SK-N-MC (cell line): ENCODE measurements around the gene KIAA1191.
"Not testable (repeated sequence)": the region's sequence is repeated elsewhere in the genome, so short reads cannot be mapped to it uniquely, and the experiment has no call there.

Experiments used
- DNase-seq: peaks from one replicate; pipeline ENCODE4 v3.0.0-alpha.2; 2011; ENCODE audit warnings: low read depth, low spot score
- H3K27ac ChIP-seq: fragments of 200-600 bp; sonication (generic); 2 replicates; pipeline ENCODE4 v1.5.1; 2016; ENCODE audit warnings: mixed run types
- H3K36me3 ChIP-seq: fragments of 200-600 bp; sonication (generic); 2 replicates; pipeline ENCODE4 v1.6.1; 2017; ENCODE audit warnings: antibody characterized with exemption, low read length, mixed read lengths; ENCODE audit not compliant: insufficient read depth
- H3K4me3 ChIP-seq: fragments of 200-600 bp; sonication (generic); 2 replicates; pipeline ENCODE4 v1.5.1; 2016
- H3K9ac ChIP-seq: fragments of 200-600 bp; sonication (generic); 2 replicates; pipeline ENCODE4 v1.8.0; 2017; ENCODE audit warnings: mixed run types, mixed read lengths; ENCODE audit not compliant: insufficient read length
- H3K9me3 ChIP-seq: fragments of 200-600 bp; sonication (generic); 2 replicates; pipeline ENCODE4 v1.6.1; 2017; ENCODE audit warnings: low read depth, mild to moderate bottlenecking, antibody characterized with exemption, low read length, moderate library complexity, mixed read lengths
- EZH2 ChIP-seq: fragments of 200-600 bp; sonication (generic); IDR thresholded peaks from one replicate; pipeline ENCODE4 v1.6.1; 2017; ENCODE audit warnings: antibody characterized with exemption
- FOXP2 ChIP-seq: optimal IDR thresholded peaks from 2 replicates; pipeline ENCODE3; 2011; ENCODE audit warnings: mild to moderate bottlenecking, moderate library complexity; ENCODE audit not compliant: insufficient read depth; ENCODE audit errors: extremely low read length, control extremely low read depth
- POLR2AphosphoS5 ChIP-seq: IDR thresholded peaks from 2 replicates; pipeline ENCODE4 v1.6.1; 2012; ENCODE audit warnings: mild to moderate bottlenecking, low read depth, low read length, borderline replicate concordance

Gene KIAA1191, protein sequence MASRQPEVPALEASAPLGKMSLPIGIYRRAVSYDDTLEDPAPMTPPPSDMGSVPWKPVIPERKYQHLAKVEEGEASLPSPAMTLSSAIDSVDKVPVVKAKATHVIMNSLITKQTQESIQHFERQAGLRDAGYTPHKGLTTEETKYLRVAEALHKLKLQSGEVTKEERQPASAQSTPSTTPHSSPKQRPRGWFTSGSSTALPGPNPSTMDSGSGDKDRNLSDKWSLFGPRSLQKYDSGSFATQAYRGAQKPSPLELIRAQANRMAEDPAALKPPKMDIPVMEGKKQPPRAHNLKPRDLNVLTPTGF

DNA sequence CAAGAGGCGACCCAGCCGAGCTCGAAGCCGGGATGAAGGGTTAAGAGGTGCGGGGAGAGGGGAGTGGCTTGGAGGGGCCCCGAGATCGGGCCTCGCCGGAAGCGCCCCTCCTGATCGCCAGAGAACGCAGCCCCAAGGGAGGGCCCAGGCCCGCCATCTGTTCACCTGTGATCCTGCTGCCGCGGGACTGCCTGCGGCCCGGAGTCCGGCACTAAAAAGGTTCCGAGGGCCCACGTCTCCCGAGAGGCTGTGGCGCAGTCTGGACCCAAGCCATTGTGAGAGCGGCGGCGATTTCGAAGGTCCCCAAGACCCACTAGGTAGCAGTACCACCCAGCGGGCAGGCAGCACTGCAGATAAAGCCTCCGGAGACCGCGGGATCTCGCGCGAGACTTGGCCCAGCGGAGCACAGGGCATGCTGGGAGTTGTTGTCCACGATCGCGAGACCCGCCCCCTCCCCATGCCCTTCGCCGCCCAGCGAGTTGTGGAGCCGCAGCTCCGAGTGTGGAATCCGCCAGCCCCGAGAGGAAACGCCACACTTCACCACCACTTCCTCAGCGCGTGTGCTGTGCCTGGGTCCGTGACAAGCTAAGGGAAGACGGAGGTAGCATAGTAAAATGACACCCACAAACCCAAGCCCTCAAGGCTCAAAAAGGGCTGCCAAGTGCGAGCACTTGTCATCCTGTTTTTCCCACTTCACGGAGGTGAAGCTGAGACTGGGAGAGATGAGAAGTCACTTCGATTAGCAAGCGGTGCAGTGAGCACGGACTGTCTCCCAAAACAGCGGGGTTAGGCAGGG is at the start of gene KIAA1191:
TSS of gene KIAA1191 (minus strand) at position 328 of the 796 bp plus-strand sequence. CDS start 2,256 bp downstream, outside the sequence.
- Histone ChIP-seq H3K4me3 (peak within 1 kb of the TSS; percentile 92), H3K9ac (peak within 1 kb of the TSS; percentile 90), H3K27ac (no peak within 1 kb of the TSS), H3K36me3 (peaks cover 26% of the 10 kb centered on the region), H3K9me3 (no peaks in the 10 kb centered on the region)
- peak; percentile 96 for TF ChIP-seq FOXP2
- TF ChIP-seq POLR2AphosphoS5: peak; percentile 99
- no peak for TF ChIP-seq EZH2
- peak; percentile 28 for DNase-seq

DNA sequence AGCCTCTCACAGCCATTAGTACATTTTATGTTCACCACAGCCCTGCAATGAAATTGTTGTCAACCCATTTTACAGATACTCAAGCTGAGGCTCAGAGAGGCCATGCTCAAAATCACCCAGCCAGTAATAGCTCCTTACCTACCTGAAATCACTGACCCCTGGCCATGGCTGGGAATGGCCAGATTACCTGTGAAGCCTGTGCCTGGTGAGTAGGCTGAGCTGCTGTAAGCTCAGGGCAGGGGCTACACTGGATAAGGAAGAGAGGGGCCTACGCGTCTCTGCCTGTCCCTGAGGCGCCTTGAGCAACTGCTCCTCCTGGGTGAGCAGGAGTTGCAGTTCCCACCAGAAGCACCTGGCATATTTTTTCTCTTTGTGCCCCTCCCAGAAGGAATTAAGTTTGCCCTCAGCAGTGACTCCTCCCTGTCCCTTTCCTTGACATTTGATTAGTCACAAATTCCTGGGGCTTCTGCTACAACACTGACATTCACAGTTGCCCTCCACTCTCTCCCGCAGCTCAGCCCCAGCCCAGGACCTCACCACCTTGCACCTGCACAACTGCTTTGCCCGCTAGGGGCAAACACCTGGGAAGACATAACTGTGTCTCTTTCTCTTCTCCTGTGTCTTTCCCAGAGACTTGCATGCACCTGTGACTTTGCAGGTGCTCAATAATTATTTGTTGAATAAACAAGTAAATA is 49.1 kb upstream of the KIAA1191 start:
- Histone ChIP-seq H3K36me3 (no peaks in the 10 kb centered on the region), H3K9ac (no peak overlapping the region), H3K9me3 (no peaks in the 10 kb centered on the region), H3K4me3 (no peak overlapping the region), H3K27ac (no peak overlapping the region)
- DNase-seq: no peak
- TF ChIP-seq EZH2 (no peak), FOXP2 (no peak), POLR2AphosphoS5 (no peak)

DNA sequence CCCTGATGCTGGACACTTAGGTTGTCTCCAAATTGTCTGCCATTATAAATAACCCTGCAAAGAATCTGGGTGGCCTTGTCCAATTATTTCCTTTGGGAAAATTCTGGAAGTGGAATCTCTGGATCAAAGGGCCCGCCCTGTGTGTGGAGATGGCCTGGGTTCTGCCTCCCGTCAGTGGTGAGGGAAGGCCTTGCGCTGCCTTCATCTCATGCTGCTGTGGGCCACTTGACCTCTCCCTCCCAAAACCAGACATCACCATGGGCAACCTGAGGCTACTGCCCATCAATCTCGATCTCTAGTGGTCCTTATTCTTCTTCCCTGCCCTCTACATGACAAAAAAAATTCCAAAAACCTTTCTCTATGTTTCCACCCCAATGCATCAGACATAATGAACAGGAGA is 48.2 kb upstream of the KIAA1191 start:
- TF ChIP-seq POLR2AphosphoS5: no peak
- TF ChIP-seq FOXP2: no peak
- no peak for TF ChIP-seq EZH2
- no peaks in the 10 kb centered on the region for H3K36me3 ChIP-seq
- no peak overlapping the region for H3K9ac ChIP-seq
- no peak overlapping the region for H3K27ac ChIP-seq
- no peak for DNase-seq
- H3K4me3 ChIP-seq: no peak overlapping the region
- no peaks in the 10 kb centered on the region for H3K9me3 ChIP-seq

DNA sequence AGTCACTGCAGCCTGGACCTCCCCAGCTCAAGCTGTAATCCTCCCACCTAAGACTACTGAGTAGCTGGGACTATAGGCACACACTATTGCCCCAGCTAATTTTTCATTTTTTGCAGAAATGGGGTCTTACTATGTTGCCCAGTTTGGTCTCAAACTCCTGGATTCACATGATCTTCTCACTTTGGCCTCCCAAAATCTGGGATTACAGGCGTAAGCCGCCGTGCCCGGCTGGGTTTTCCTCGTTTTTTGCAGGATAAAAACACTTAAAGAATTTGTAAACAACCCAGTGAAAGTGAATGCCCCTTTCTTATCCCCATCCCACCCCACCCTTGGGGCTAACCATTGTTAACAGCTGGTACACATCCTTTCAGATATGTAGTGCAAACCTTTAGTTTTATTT is 47.0 kb upstream of the KIAA1191 start:
- no peaks in the 10 kb centered on the region for H3K36me3 ChIP-seq
- TF ChIP-seq FOXP2 (no peak), EZH2 (no peak), POLR2AphosphoS5 (no peak)
- H3K9ac ChIP-seq: no peak overlapping the region
- no peak for DNase-seq
- no peak overlapping the region for H3K27ac ChIP-seq
- H3K9me3 ChIP-seq: no peaks in the 10 kb centered on the region
- H3K4me3 ChIP-seq: no peak overlapping the region

DNA sequence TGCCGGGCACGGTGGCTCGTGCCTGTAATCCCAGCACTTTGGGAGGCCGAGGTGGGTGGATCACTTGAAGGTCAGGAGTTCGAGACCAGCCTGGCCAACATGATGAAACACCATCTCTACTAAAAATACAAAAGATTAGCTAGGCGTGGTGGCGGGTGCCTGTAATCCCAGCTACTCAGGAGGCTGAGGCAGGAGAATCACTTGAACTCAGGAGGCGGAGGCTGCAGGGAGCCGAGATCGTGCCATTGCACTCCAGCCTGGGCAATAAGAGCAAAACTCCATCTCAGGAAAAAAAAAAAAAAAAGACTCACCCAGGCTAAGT is 46.6 kb upstream of the KIAA1191 start:
- H3K36me3 ChIP-seq, H3K9ac ChIP-seq, H3K4me3 ChIP-seq, H3K27ac ChIP-seq, H3K9me3 ChIP-seq, DNase-seq: not testable (repeated sequence)

DNA sequence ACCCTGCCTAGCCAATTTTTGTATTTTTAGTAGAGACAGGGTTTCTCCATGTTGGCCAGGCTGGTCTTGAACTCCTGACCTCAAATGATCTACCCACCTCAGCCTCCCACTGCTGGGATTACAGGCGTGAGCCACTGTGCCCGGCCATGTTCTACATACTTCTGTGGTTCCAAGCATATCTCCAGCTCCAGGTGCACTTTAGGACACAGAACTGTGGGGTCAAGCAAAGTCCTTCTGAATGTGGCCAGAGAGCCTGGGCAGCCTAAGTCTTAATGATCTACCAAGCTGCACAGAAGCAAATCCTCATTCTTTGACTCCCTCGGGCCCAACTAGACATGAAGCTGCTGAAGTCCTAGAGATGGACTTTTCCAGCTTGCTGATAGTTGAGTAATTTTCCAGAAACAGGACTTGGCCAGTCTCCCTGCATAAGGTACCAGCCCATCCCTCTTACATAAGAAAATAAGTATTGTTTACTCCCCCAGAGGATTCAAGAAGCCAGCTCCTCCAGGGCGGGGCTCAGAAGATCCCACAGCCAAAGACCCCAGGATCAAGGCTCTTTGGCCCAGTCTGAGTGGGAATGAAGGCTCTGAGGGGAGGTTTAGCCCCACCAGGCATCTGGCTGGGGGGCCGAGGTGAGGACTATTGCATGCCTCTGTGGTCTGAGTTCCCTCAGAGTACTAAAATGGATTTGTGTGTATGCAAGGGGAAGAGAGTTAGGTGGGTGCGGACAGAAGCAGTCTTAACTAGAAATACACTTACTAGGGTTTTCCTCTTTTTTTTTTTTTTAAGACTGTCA is 46.1 kb upstream of the KIAA1191 start:
- Histone ChIP-seq H3K9ac (no peak overlapping the region), H3K36me3 (no peaks in the 10 kb centered on the region), H3K4me3 (no peak overlapping the region), H3K9me3 (no peaks in the 10 kb centered on the region), H3K27ac (no peak overlapping the region)
- DNase-seq: no peak
- TF ChIP-seq POLR2AphosphoS5 (no peak), FOXP2 (no peak), EZH2 (no peak)

DNA sequence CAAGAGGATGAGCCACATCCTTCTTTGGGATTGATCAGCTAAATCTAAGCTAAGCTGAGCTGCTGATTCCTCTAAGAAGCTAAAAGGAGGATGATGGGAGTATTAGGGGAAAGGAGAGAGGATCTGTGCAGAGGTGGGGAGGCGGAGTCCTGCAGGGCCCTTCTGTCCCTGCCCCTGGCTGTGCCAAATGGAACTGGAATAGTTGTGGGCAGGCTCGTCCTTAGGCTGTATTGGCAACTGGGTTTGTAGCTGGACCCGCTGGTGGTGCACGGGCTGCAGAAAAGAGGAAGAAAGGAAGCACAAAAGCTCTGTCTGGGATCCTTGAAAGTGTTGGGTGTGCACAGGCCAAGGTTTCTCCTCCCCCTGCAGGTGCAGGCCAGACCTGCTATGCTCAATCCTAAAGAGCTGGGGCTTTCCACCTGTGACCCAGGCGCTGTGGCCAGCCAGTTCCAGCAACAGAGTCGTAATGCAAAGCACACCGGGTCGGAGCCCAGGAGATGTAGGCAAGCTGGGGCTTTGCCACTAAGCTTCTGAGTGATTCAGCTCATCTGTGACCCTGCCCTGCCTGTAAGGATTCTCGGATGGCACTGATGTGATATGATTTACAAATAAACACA is 45.0 kb upstream of the KIAA1191 start:
- no peak overlapping the region for H3K4me3 ChIP-seq
- no peak overlapping the region for H3K9ac ChIP-seq
- no peak overlapping the region for H3K27ac ChIP-seq
- no peaks in the 10 kb centered on the region for H3K9me3 ChIP-seq
- DNase-seq: no peak
- TF ChIP-seq EZH2: no peak
- TF ChIP-seq FOXP2: no peak
- TF ChIP-seq POLR2AphosphoS5: no peak
- H3K36me3 ChIP-seq: no peaks in the 10 kb centered on the region
